Calu3 (cell line): ENCODE results near the gene SNRPD2. TPM values are rescaled to one million over a fixed set of nuclear protein-coding genes. Genes with fewer than 3 reads are reported as not detected.

ENCODE experiments used
- BruUV-seq: library from RNA; stranded (reverse); fragments of 400-500 nt; replicated peaks from 2 replicates; lab custom pipeline; 2021; lab: Mats Ljungman, UMichigan
- CTCF ChIA-PET: fragments of 300-600 bp; sonication (Branson Sonifier 250); formaldehyde crosslinking; loops from one replicate; lab custom pipeline; 2022; ENCODE audit warnings: antibody characterized with exemption; lab: Charles Lee
- DNase-seq: peaks from one replicate; pipeline ENCODE4 v3.0.0; 2022
- H3K27ac Mint-ChIP-seq: one replicate; pipeline ENCODE4 v1.8.0; 2022; ENCODE audit warnings: mixed read lengths; ENCODE audit not compliant: unreplicated experiment
- H3K27me3 Mint-ChIP-seq: one replicate; pipeline ENCODE4 v1.8.0; 2022; ENCODE audit warnings: mixed read lengths; ENCODE audit not compliant: unreplicated experiment
- H3K36me3 Mint-ChIP-seq: one replicate; pipeline ENCODE4 v1.8.0; 2022; ENCODE audit warnings: mild to moderate bottlenecking, moderate library complexity, mixed read lengths; ENCODE audit not compliant: insufficient read depth, unreplicated experiment
- H3K4me1 Mint-ChIP-seq: one replicate; pipeline ENCODE4 v1.8.0; 2022; ENCODE audit warnings: mild to moderate bottlenecking, low read depth, mixed read lengths; ENCODE audit not compliant: unreplicated experiment
- H3K4me3 Mint-ChIP-seq: one replicate; pipeline ENCODE4 v1.8.0; 2022; ENCODE audit warnings: mild to moderate bottlenecking, low read depth, moderate library complexity, mixed read lengths; ENCODE audit not compliant: unreplicated experiment
- H3K9me3 Mint-ChIP-seq: one replicate; pipeline ENCODE4 v1.8.0; 2022; ENCODE audit warnings: low read depth, mixed read lengths; ENCODE audit not compliant: unreplicated experiment
- CTCF ChIP-seq: fragments of 200-600 bp; IDR thresholded peaks from one replicate; pipeline ENCODE4 v1.8.0; 2022; ENCODE audit warnings: antibody characterized with exemption; ENCODE audit not compliant: unreplicated experiment
- intact Hi-C: fragments of 100-400 bp; cut with micrococcal nuclease; formaldehyde crosslinking; loops from one replicate; pipeline ENCODE4 v1.10.0; 2022; ENCODE audit not compliant: unreplicated experiment
- total RNA-seq: library from RNA; stranded (reverse); gene quantifications from 2 replicates; pipeline ENCODE4 v1.2.3, GENCODE V29; 2022

The SNRPD2 gene
- total RNA-seq, 1 experiment from 2014 or later = 663 TPM

- intact Hi-C loops = no loop called here
- peaks cover 8% of the 10 kb centered on the region for H3K27me3 Mint-ChIP-seq
- peak overlapping the region; percentile 32 for H3K4me3 Mint-ChIP-seq
- BruUV-seq = no TSS peak
- peak; percentile 84 for DNase-seq
- CTCF ChIA-PET = interaction anchor here (0.5 to 1.3 kb wide), 3 partner anchors 10 to 98 kb away, joined by 3 to 5 read pairs (median 3); partner anchors contain the start of genes QPCTL, SIX5 and SNRPD2
- H3K9me3 Mint-ChIP-seq = no peaks in the 10 kb centered on the region
- TF ChIP-seq CTCF = no peak
- H3K27ac Mint-ChIP-seq = peak overlapping the region; percentile 74
- peaks cover 28% of the 10 kb centered on the region for H3K36me3 Mint-ChIP-seq
- peaks cover 22% of the 10 kb centered on the region for H3K4me1 Mint-ChIP-seq
These were observed 20.9 kb downstream of the SNRPD2 start for GRCh38 chr19:45670670-45671453.

GRCh38 chr19:45668342-45668871 lies 23.3 kb downstream of the SNRPD2 start:
- H3K9me3 Mint-ChIP-seq = no peaks in the 10 kb centered on the region
- CTCF ChIA-PET = interaction anchor here (0.7 to 2.6 kb wide), 7 partner anchors 9 to 28 kb away, joined by 3 to 9 read pairs (median 3); no protein-coding TSS in a partner anchor
- peaks cover 22% of the 10 kb centered on the region for H3K4me1 Mint-ChIP-seq
- no TSS peak for BruUV-seq
- TF ChIP-seq CTCF = no peak
- peaks cover 22% of the 10 kb centered on the region for H3K27me3 Mint-ChIP-seq
- no peak for DNase-seq
- intact Hi-C loops = no loop called here
- peaks cover 28% of the 10 kb centered on the region for H3K36me3 Mint-ChIP-seq
- H3K4me3 Mint-ChIP-seq = peak overlapping the region; percentile 66
- peak overlapping the region; percentile 1 for H3K27ac Mint-ChIP-seq

GRCh38 chr19:45667620-45668341 lies 24.0 kb downstream of the SNRPD2 start, which contains the start of gene GIPR:
Gene GIPR (plus strand): TSS chr19:45668221. CDS start chr19:45669521, 1,300 bp downstream.
- H3K4me3 Mint-ChIP-seq = peak within 1 kb of the TSS; percentile 66
- peak within 1 kb of the TSS; percentile 41 for H3K27ac Mint-ChIP-seq
- peak; percentile 76 for DNase-seq
- H3K9me3 Mint-ChIP-seq = no peaks in the 10 kb centered on the region
- intact Hi-C loops = no loop called here
- BruUV-seq = no TSS peak
- no peak for TF ChIP-seq CTCF
- H3K36me3 Mint-ChIP-seq = peaks cover 28% of the 10 kb centered on the region
- peaks cover 24% of the 10 kb centered on the region for H3K27me3 Mint-ChIP-seq
- CTCF ChIA-PET = interaction anchor here (0.6 to 2.6 kb wide), 10 partner anchors 10 to 200 kb away, joined by 3 to 9 read pairs (median 4); partner anchors contain the start of gene EML2
- peaks cover 22% of the 10 kb centered on the region for H3K4me1 Mint-ChIP-seq

- no peak for TF ChIP-seq CTCF
- H3K9me3 Mint-ChIP-seq = no peaks in the 10 kb centered on the region
- intact Hi-C loops = no loop called here
- peaks cover 13% of the 10 kb centered on the region for H3K36me3 Mint-ChIP-seq
- no peak overlapping the region for H3K27ac Mint-ChIP-seq
- peaks cover 26% of the 10 kb centered on the region for H3K4me1 Mint-ChIP-seq
- CTCF ChIA-PET = no interaction called here
- H3K27me3 Mint-ChIP-seq = peaks cover 44% of the 10 kb centered on the region
- no TSS peak for BruUV-seq
- H3K4me3 Mint-ChIP-seq = no peak overlapping the region
- DNase-seq = no peak
These were observed 27.2 kb downstream of the SNRPD2 start for GRCh38 chr19:45664575-45664974.
